HG02870 (cell line): ENCODE results near the gene SYCN.
"Not testable (repeated sequence)": the region's sequence is repeated elsewhere in the genome, so short reads cannot be mapped to it uniquely, and the experiment has no call there.

Experiments
- ATAC-seq: cut with Tn5 transposase; IDR thresholded peaks from one replicate; pipeline ENCODE4 v1.9.1; 2021; ENCODE audit warnings: mild to moderate bottlenecking, moderate library complexity; ENCODE audit not compliant: unreplicated experiment

The SYCN gene, protein sequence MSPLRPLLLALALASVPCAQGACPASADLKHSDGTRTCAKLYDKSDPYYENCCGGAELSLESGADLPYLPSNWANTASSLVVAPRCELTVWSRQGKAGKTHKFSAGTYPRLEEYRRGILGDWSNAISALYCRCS

GRCh38 chr19:39203372-39204341, at the start of gene SYCN:
SYCN (minus strand) TSS chr19:39204263; CDS start chr19:39204254, 9 bp downstream.
- no peak for ATAC-seq

GRCh38 chr19:39253374-39254149, 49.5 kb upstream of the SYCN start:
- ATAC-seq: no peak

DNA sequence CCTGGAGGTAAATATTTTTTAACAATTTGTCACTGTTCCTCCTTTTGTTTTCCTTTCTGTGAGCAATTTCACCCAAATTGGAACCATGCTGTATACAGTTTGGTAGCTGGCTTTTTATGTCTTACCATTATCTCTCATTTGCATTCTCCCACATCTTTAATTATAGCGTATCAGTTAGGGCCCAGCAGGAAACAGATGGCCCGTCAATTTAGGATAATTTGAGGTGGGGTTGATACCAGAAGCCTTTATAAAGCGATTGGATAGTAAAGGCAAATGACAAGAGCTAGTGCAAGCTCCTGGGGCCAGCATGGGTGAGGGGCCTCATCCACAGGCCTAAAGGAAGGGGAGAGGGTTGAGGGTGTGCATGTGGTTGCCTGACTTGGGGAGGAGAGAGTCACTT, 48.4 kb upstream of the SYCN start:
- ATAC-seq: no peak

DNA sequence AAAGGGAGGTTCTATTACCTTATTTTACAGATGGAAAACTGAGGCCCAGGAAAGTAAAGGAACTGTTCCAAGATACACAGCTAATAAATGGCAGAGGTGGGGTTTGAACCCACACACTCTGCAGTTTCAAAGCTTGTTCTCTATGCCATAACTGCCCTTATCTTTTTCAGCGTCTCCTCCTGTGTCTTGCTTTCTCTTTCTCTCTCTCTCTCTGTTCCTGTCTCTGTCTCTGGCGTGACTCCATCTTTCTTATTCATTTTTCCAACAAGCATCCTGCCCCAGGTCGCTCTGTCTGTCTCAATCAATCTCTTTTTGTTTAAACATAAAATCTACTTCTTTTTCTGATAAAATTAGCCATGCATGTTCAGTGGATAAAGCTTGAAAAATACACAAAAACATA, 47.8 kb upstream of the SYCN start:
- no peak for ATAC-seq

DNA sequence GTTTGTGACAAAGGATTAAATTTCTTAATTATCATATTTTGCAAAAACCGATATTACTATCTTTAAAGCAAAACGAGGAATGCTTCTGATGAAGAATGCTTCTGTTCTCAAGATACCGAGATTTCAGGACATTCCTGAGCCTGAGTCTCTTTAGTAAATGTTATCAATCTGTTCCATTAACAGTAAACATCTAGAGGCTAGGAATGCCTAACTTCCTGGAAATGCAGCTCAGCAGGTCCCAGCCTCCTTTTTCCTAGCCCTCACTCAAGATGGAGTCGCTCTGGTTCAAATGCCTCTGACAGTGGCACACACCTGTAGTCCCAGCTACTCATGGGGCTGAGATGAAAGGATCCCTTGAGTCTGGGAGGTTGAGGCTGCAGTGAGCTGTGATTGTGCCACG, 47.0 kb upstream of the SYCN start:
- ATAC-seq: no peak

- no peak for ATAC-seq
Measured at GRCh38 chr19:39248806-39249205, 44.7 kb upstream of the SYCN start, which contains the start of gene IFNL4. IFNL4 (minus strand) TSS chr19:39248856.

DNA sequence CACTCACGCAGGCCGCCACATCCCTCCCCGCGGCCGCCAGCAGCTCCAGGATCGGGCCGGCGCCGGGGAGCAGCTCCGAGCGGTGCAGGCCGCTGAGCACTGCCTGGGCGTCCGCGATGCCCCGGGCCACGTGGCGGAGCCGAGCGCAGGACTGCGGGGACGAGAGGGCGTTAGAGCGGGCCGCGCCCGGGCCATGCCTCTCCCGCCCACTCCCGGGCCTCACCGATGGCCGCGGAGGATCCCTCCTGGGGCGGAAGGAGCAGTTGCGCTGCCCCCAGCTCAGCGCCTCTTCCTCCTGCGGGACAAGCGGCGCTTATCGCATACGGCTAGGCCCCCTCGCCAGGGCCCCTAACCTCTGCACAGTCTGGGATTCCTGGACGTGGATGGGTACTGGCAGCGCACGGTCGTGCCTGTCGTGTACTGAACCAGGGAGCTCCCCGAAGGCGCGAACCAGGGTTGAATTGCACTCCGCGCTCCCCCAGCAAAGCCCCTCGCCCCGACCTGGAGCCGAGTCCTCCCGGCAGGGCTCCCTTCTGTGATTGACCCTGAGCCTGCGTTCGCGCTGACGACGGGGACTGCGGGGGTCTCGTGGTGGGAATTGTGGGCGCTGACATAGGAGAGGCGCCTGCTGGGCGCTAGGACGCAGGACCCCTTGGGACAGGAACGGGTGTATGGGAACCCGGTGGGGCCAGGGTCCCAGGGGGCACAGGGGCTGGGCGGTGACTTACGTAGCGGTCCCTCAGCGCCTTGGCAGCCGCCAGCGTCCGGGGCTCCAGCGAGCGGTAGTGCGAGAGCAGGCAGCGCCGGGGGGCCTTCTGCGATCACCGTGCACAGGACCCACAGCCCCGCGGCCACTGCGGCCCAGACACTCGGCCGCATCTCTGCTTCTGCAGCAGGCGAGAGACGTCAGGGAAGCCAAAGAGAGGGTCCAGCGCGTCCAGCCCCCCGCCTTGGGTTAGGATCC, 43.9 kb upstream of the SYCN start:
- no peak for ATAC-seq

- no peak for ATAC-seq
Measured at GRCh38 chr19:39246951-39247669, 43.0 kb upstream of the SYCN start.

- not testable (repeated sequence) for ATAC-seq
Measured at GRCh38 chr19:39245166-39245565, 41.1 kb upstream of the SYCN start.

GRCh38 chr19:39244410-39245100, 40.5 kb upstream of the SYCN start, which contains the start of gene IFNL3:
IFNL3 (minus strand) TSS chr19:39245006; CDS start chr19:39244967, 39 bp downstream.
- not testable (repeated sequence) for ATAC-seq

GRCh38 chr19:39243741-39244140, 39.7 kb upstream of the SYCN start:
- not testable (repeated sequence) for ATAC-seq

DNA sequence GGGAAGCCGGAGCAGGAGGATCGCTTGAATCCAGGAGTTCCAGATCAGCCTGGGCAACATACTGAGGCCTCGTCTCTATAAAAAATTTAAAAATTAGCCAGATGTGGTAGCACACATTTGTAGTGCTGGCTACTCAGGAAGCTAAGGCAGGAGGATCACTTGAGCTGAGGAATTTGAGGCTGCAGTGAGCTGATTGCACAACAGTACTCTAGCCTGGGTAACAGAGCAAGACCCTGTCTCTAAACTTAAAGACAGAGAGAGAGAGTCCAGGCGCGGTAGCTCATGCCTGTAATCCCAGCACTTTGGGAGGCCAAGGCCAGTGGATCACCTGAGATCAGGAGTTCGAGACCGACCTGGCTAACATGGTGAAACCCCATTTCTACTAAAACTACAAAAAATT, 36.4 kb upstream of the SYCN start:
- no peak for ATAC-seq

DNA sequence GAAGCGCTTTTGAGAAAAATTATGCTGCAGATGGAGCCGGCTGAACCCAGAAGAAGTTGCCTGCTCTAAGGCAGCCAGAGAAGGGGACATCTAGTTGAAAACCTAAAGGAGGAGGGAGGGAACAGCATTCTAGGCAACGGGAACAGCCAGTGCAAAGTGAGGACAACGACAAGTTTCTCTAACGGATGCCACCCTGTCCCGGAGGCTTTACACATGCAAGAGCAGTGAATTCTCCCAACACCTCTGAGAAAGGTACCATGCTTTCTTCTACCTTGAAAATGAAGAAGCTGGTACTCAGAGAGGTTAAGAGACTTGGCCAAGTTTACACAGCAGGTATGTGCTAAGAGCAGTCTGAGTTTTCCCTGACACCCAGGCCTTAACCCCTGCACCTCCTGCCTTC, 34.9 kb upstream of the SYCN start:
- ATAC-seq: no peak

DNA sequence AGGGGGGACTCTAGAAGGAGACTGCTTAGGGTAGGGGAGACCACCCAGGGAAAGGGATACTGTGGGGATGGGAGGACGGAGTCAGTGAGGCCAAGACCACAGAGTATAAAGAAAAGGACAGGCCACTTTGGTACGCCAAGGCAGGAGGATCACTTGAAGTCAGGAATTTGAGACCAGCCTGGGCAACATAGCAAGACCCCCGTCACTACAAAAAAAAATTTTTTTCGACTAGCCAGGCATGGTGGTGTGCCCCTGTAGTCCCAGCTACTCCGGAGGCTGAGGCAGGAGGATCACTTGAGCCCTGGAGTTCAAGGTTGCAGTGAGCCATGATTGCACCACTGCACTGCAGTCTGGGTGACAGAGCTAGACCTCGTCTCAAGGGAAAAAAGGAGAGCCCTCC, 34.1 kb upstream of the SYCN start:
- no peak for ATAC-seq

DNA sequence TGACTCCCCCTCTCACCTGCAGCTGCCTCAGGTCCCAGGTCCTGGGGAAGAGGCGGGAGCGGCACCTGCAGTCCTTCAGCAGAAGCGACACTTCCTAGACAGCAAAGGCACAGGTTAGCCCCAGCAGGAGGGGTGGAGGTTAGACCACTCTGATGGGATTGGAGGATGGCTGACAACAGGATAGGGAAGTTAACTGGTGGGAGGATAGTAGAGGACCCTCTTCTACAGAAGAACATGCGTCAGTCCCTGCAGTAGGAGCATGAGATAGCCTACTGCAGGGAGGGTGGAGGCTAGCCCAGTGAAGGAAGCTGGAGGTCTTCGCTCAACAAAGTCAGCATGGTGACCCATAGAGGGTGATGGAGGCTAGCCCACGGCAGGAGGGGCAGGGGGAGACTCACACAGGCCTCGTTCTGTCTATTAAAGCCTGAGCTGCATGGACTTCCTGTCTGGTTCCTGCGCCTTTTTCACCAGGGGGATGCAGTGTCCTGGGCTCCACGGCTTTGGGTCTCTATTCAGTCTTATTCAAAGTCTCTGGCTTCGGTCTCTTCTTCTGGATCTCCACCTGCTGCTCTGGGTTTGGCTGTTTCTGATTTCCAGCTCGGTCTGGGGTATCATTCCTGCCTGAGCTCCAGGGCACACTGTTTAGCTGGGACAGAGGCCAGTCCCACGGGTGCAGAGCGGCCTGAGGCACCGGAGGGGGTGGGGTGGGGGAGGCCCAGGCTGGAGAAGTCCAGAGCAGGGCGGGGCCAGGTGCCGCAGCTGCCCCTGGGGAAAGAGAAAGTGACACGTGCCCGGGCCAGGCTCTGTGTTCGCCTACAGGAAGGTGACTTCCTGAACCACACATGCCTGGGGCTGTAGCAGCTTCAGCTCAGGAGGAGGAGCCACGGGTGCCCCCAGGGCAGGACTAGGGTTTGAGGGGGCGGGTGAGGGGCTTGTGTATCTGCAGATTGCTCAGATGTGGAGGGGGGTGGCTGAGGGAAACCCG, 33.4 kb upstream of the SYCN start:
- no peak for ATAC-seq

GRCh38 chr19:39236527-39236926, 32.5 kb upstream of the SYCN start:
- no peak for ATAC-seq

DNA sequence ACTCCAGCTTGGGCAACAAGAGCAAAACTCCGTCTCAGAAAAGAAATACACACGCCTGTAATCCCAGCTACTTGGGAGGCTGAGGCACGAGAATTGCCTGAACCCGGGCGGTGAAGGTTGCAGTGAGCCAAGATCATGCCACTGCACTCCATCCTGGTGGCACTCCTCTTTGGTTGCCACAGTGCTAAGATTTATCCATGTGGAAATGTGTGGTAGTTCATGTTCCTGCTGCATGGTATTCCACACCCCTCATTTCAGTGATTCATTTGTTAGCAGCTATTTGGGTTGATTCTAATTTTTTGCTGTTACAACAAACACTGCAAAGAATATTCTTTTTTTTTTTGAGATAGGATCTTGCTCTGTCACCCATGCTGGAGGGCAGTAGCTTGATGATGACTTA, 28.6 kb upstream of the SYCN start:
- ATAC-seq: no peak
